ENCODE data around the gene POU6F2.
"Not testable (repeated sequence)": the region's sequence is repeated elsewhere in the genome, so short reads cannot be mapped to it uniquely, and the experiment has no call there.

Gene POU6F2

GRCh38 chr7:39001595-39001994, 23.9 kb downstream of the POU6F2 start:
- no peak for DNase-seq (ENCODE audit: low read depth in 2 of 2)

DNA sequence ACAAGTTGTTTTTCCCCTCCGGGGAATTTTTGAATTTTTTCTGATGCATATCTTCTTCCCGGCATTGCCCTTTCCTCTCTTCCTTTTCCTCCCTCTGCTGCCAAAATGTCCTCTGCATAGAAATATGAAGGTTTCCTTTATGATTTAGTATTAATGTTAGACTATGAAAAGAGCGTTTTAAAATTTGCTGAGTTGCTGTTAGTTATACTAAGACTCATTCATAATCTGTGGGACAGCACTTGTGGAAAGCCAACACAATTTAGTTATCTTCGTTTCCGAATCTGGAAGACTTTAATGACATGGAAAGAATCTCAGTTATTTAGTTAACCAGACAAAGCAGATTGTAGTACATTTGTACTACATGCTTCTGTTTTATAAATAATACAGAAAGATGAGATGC, 25.0 kb downstream of the POU6F2 start:
- DNase-seq (ENCODE audit: low read depth in 2 of 2): no peak

- no peak for DNase-seq (ENCODE audit: low read depth in 2 of 2)
These were observed 27.3 kb downstream of the POU6F2 start for GRCh38 chr7:39005036-39005435.

DNA sequence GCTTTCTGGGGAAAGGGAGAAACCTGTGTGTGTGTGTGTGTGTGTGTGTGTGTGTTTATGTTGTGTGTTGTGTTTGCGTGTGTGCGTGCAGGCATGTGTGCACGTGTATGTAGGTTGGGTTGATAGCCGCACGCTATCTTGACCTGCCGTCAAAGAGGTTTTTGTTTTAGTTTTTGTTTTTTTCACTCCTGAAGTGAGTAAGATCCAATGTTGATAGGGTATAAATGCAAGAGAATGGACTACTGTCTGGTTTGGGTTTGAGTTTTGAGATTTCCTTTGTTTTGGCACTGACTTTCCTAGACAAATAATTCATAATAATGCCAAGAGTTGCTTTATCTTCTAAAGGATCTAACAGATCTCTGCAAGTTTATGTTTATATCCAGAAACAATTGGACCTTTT, 27.8 kb downstream of the POU6F2 start:
- DNase-seq (ENCODE audit: low read depth in 2 of 2): no peak

- not testable (repeated sequence) for DNase-seq (ENCODE audit: low read depth in 2 of 2)
These were observed 35.6 kb downstream of the POU6F2 start for GRCh38 chr7:39013049-39013939.

GRCh38 chr7:39016609-39017008, 38.9 kb downstream of the POU6F2 start:
- no peak for DNase-seq (ENCODE audit: low read depth in 2 of 2)

DNA sequence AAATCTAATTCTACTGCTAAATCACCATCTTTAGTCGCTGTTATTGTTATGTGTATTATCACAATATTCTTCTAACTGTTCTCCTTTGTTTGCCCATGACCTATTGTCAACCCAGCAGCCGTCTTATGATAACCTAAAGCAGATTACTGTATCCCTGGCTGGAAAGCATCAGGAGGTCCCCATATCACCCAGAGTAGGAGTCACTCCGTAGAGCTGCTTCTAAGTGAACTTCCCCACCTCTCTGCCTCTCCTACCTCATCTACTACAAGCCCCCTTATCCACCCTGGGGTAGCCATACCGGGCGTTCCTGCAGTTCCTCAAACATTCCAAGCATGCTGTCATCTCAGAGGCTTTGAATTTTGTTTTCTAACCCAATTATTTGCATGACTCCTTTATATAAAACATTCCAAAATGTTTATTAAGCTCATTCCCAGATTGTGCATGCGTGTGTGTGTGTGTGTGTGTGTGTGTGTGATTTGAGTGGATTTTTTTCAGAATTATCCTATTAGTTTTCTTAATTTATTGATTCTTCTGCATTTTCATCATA, 39.7 kb downstream of the POU6F2 start:
- no peak for DNase-seq (ENCODE audit: low read depth in 2 of 2)

DNA sequence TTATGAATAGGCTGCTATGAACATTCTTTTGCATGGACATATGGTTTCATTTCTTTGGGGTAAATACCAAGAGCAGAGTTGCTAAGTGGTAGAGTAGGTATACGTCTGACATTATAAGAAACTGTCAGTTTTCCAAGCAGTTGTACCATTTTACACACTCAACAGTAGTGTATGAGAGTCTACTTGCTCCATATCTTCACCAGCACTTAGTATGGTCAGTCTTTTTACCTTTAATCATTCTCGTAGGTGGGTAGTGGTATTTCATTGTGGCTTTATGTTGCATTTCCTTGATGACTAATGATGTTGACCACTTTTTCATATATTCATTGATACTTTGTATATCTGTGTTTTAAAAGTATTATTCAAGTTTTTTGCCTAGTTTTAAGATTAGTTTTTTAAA, 45.1 kb downstream of the POU6F2 start:
- no peak for DNase-seq (ENCODE audit: low read depth in 2 of 2)

GRCh38 chr7:39027491-39027890, 49.8 kb downstream of the POU6F2 start:
- no peak for DNase-seq (ENCODE audit: low read depth in 2 of 2)

- DNase-seq (ENCODE audit: low read depth in 2 of 2): no peak
These were observed 56.3 kb downstream of the POU6F2 start for GRCh38 chr7:39033885-39034624.

GRCh38 chr7:39035156-39035555, 57.4 kb downstream of the POU6F2 start:
- DNase-seq (ENCODE audit: low read depth in 2 of 2): no peak

- DNase-seq (ENCODE audit: low read depth in 2 of 2): no peak
These were observed 58.2 kb downstream of the POU6F2 start for GRCh38 chr7:39035903-39036302.

GRCh38 chr7:39042670-39043069, 65.0 kb downstream of the POU6F2 start:
- no peak for DNase-seq (ENCODE audit: low read depth in 2 of 2)

DNA sequence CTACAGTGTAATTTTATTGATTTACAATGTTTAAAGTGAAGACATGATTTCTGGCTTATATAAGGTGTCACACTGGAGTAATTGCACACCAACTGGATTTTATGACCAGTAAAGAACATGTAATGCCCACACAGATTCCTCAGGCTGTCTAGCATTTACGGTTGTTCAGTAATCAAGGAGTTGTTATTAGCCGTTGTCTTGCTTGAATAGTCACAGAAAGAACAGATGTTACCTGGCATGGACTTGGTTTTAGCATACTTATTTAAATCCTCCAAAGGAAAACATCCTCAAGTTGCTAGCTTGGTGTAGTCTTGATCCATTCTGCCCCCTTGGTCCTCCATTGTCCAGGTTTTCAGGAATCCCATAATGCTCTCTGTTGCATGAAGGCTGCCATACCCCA, 65.8 kb downstream of the POU6F2 start:
- no peak for DNase-seq (ENCODE audit: low read depth in 2 of 2)

DNA sequence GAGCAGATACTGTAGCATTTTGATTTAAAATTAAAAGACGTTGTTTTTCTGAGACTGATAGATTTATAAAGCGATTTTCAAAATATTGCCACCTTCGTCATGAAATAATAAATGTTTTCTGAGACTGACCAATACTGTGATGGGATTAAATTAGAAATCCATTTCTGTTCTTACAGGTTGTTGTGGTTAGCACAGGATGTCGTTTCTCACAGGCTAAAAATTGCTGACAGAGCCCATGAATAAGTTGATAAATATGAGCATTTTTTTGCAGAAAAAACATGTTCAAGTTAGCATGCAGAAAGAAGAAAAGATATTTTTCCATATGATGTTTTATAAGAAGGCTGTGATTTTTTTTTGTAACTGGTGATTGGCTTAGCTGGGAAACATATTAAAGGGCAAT, 66.8 kb downstream of the POU6F2 start:
- no peak for DNase-seq (ENCODE audit: low read depth in 2 of 2)

DNA sequence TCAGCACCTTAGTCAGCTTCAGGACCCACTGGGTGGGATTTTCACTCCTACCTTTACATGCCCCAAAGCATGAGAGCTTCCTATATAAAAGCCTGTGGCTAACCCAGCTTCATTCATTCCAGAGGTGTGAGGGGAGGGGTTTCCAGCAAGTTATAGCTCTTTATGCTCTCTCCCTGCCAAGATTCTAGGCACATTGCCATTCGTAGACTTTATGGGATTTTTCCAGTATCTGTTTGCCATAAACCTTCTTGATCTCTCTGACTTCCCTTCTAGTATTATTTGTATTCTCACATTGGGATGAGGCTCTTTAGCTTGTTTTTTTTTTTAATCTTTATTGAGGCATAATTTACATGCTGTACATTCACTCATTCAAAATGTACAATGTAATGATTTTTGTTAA, 67.5 kb downstream of the POU6F2 start:
- DNase-seq (ENCODE audit: low read depth in 2 of 2): no peak

GRCh38 chr7:39051279-39051678, 73.6 kb downstream of the POU6F2 start:
- no peak for DNase-seq (ENCODE audit: low read depth in 2 of 2)

- DNase-seq (ENCODE audit: low read depth in 2 of 2): no peak
These were observed 74.0 kb downstream of the POU6F2 start for GRCh38 chr7:39051707-39052106.

DNA sequence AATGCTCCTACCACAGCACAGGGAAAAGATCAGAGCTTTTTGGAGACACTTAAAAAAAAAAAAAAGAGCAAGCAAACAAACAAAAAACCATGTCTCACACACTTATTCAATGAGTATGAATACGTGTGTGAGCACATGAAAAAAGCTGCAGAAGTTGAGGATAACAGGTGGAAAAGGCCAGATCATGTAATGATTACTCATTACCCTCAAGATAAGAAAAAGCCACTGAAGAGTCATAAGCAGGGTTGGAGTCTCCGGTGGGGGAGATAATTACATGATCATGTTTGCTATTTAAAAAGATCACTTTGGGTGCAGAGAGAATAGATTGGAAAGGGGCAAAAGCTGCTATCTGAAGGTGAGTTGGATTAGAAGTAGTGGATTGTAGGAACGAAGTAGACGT, 77.0 kb downstream of the POU6F2 start:
- DNase-seq (ENCODE audit: low read depth in 2 of 2): no peak

GRCh38 chr7:39056153-39056552, 78.4 kb downstream of the POU6F2 start:
- DNase-seq (ENCODE audit: low read depth in 2 of 2): no peak

DNA sequence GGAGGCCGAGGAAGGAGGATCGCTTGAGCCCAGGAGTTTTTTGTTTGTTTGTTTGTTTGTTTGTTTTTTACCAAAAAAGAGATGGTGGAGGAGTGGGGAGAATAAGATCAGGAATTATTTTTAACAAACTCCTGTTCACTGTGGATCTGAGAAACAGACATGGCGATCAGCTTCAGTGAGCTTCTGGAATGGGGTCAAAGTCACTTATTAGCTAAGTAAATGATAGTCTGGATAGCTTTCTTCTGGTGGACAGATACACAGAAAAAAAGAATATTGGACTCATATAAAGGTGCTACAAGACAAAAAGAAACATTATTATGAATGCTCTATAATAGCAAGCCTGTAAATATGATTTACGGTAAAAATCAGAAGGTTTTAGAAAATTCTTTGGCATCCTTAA, 85.1 kb downstream of the POU6F2 start:
- no peak for DNase-seq (ENCODE audit: low read depth in 2 of 2)

GRCh38 chr7:39069031-39069430, 91.3 kb downstream of the POU6F2 start:
- no peak for DNase-seq (ENCODE audit: low read depth in 2 of 2)

Measured in stimulated activated CD4-positive, alpha-beta T cell treated with anti-CD3 and anti-CD28 coated beads, Interleukin-1b, Interleukin-23, amount 100 ng/mL, for 4 hours (primary cell).